Raji (cell line): ENCODE measurements around the gene RRP36.

Experiments
- POLR2A ChIP-seq: IDR thresholded peaks from 2 replicates; pipeline ENCODE4 v1.6.1; 2011; ENCODE audit warnings: low read depth, low read length, control low read depth; ENCODE audit not compliant: insufficient read depth

The RRP36 gene

GRCh38 chr6:42989923-42990322, 31.5 kb upstream of the RRP36 start:
- TF ChIP-seq POLR2A, result no peak

GRCh38 chr6:42993445-42993844, 28.0 kb upstream of the RRP36 start:
- TF ChIP-seq POLR2A, result no peak

- TF ChIP-seq POLR2A, result no peak
Measured at GRCh38 chr6:42996513-42996912, 24.9 kb upstream of the RRP36 start.

GRCh38 chr6:43001843-43002242, 19.6 kb upstream of the RRP36 start:
- no peak for TF ChIP-seq POLR2A

GRCh38 chr6:43005844-43006243, 15.6 kb upstream of the RRP36 start:
- no peak for TF ChIP-seq POLR2A

- TF ChIP-seq POLR2A, result no peak
Measured at GRCh38 chr6:43006251-43006650, 15.2 kb upstream of the RRP36 start.

GRCh38 chr6:43007126-43007525, 14.3 kb upstream of the RRP36 start:
- TF ChIP-seq POLR2A, result no peak

- no peak for TF ChIP-seq POLR2A
Measured at GRCh38 chr6:43009124-43009523, 12.3 kb upstream of the RRP36 start.

- TF ChIP-seq POLR2A, result no peak
Measured at GRCh38 chr6:43011207-43011606, 10.2 kb upstream of the RRP36 start.

- TF ChIP-seq POLR2A, result no peak
Measured at GRCh38 chr6:43012364-43012763, 9.1 kb upstream of the RRP36 start.

GRCh38 chr6:43013097-43013842, 8.2 kb upstream of the RRP36 start:
- TF ChIP-seq POLR2A, result peak; percentile 0; the same call in 1 of the 2 replicates

- peak; percentile 57 for TF ChIP-seq POLR2A
Measured at GRCh38 chr6:43013843-43014433, 7.5 kb upstream of the RRP36 start, which contains the start of the genes KLHDC3 and MEA1. Gene KLHDC3, plus strand, starts transcription at chr6:43014249. Its CDS starts 2,944 bp downstream, at chr6:43017193. Gene MEA1, minus strand, starts transcription at chr6:43013946. Its CDS starts 133 bp downstream, at chr6:43013813.

GRCh38 chr6:43014434-43014909, 7.0 kb upstream of the RRP36 start:
- TF ChIP-seq POLR2A, result no peak; the same call in 1 of the 2 replicates

- no peak for TF ChIP-seq POLR2A
Measured at GRCh38 chr6:43016176-43016942, 5.1 kb upstream of the RRP36 start.

- no peak for TF ChIP-seq POLR2A
Measured at GRCh38 chr6:43016943-43017334, 4.5 kb upstream of the RRP36 start.

GRCh38 chr6:43019152-43019551, 2.3 kb upstream of the RRP36 start:
- no peak for TF ChIP-seq POLR2A

- TF ChIP-seq POLR2A, result no peak
Measured at GRCh38 chr6:43020052-43020705, 1.2 kb upstream of the RRP36 start.
